Peyer's patch (tissue), 4 donors: ENCODE data around the gene TSPOAP1.

Source experiments
- CTCF ChIP-seq, 6 experiments: fragments of 450-650 bp in 4 of 6; fragments of 200-600 bp in 2 of 6; sonication (generic) in 1 of 6; IDR thresholded peaks; one replicate each; pipeline ENCODE4 v1.5.1; 2017 to 2019; ENCODE audit warnings: antibody characterized with exemption in 6 of 6, mild to moderate bottlenecking in 3 of 6, moderate library complexity in 1 of 6
- POLR2A ChIP-seq, 2 donors: fragments of 450-650 bp; IDR thresholded peaks; one replicate each; pipeline ENCODE4 v1.5.1; 2017; ENCODE audit warnings: antibody characterized with exemption in 2 of 2, mild to moderate bottlenecking in 2 of 2, moderate library complexity in 2 of 2

GRCh38 chr17:58360296-58361063 is 31.9 kb upstream of the TSPOAP1 start:
- TF ChIP-seq CTCF (IDR thresholded peaks at IDR 0.05): no peak
- TF ChIP-seq POLR2A (IDR thresholded peaks at IDR 0.05): no peak
